Testis (tissue), 3 donors: ENCODE data around the gene MYO1F. TPM values are rescaled to one million over a fixed set of nuclear protein-coding genes. Genes with fewer than 3 reads are reported as not detected.

Experiments used
- DNase-seq: peaks from one replicate; pipeline ENCODE4 v3.0.0-alpha.2; 2019
- H3K27ac ChIP-seq, 2 donors: fragments of 200-600 bp; sonication (generic); one replicate each; pipeline ENCODE4 v1.5.1; 2019
- H3K27me3 ChIP-seq: fragments of 200-600 bp; sonication (generic); one replicate; pipeline ENCODE4 v1.5.1; 2019
- H3K36me3 ChIP-seq: fragments of 200-600 bp; sonication (generic); one replicate; pipeline ENCODE4 v1.5.1; 2017; ENCODE audit warnings: low read depth; ENCODE audit errors: missing control alignments
- H3K4me1 ChIP-seq: fragments of 200-600 bp; sonication (generic); one replicate; pipeline ENCODE4 v1.5.1; 2019
- H3K4me3 ChIP-seq, 2 donors: fragments of 200-600 bp; sonication (generic); one replicate each; pipeline ENCODE4 v1.5.1; 2017 to 2019
- H3K9me3 ChIP-seq: fragments of 200-600 bp; sonication (generic); one replicate; pipeline ENCODE4 v1.5.1; 2017
- CTCF ChIP-seq, 3 experiments: fragments of 450-650 bp in 2 of 3; fragments of 200-600 bp in 1 of 3; sonication (generic) in 1 of 3; IDR thresholded peaks; one replicate each; pipeline ENCODE4 v1.5.1; 2016 to 2019; ENCODE audit warnings: antibody characterized with exemption in 3 of 3, mild to moderate bottlenecking in 2 of 3, moderate library complexity in 1 of 3
- POLR2A ChIP-seq: fragments of 450-650 bp; IDR thresholded peaks from one replicate; pipeline ENCODE4 v1.6.1; 2017; ENCODE audit warnings: antibody characterized with exemption, mild to moderate bottlenecking, moderate library complexity
- WGBS, 2 donors: methylation state at CpG; one replicate each; pipeline ENCODE4 v1.1.5; 2018; 5-methylcytosine and 5-hydroxymethylcytosine counted together
- intact Hi-C: fragments of 100-400 bp; cut with DNase I; formaldehyde crosslinking; loops from one replicate; pipeline ENCODE4 v1.15.1; 2023; ENCODE audit warnings: low total_unique reads
- polyA plus RNA-seq: library from polyadenylated mRNA; stranded (reverse); fragments of 350-450 nt; fragmentation: Illumina TruSeq; extraction: RNeasy Lipid Tissue Mini Kit (QIAGEN cat#74804); gene quantifications from one replicate; pipeline ENCODE4 v1.2.3, GENCODE V29; 2014; ENCODE audit warnings: low read depth, low replicate concordance; ENCODE audit not compliant: insufficient read depth
- total RNA-seq, 2 donors: library from RNA; depleted of rRNA; stranded (reverse); fragments of >200 nt; gene quantifications; one replicate each; pipeline ENCODE4 v1.2.3, GENCODE V29; 2016

Gene MYO1F
- total and polyA plus RNA-seq, 3 donors from 2014 or later, result 4.7 to 6.7 (median 5.9) TPM

GRCh38 chr19:8485561-8486371 lies 91.5 kb downstream of the MYO1F start:
- no peak overlapping the region for H3K4me3 ChIP-seq
- DNase-seq, result no peak
- H3K36me3 ChIP-seq, result no peaks in the 10 kb centered on the region
- intact Hi-C loops, result no loop called here
- no peak for TF ChIP-seq CTCF (IDR thresholded peaks at IDR 0.05)
- TF ChIP-seq POLR2A, result no peak
- no peaks in the 10 kb centered on the region for H3K27me3 ChIP-seq
- 96 to 98% methylated on average over 23 to 62 of the region's 62 CpGs for WGBS, 2 donors
- peaks cover 6% of the 10 kb centered on the region for H3K4me1 ChIP-seq
- H3K27ac ChIP-seq, result no peak overlapping the region
- no peaks in the 10 kb centered on the region for H3K9me3 ChIP-seq

GRCh38 chr19:8484331-8484894 lies 92.8 kb downstream of the MYO1F start:
- Histone ChIP-seq H3K4me3 (no peak overlapping the region), H3K9me3 (no peaks in the 10 kb centered on the region), H3K27ac (no peak overlapping the region), H3K27me3 (no peaks in the 10 kb centered on the region), H3K4me1 (peaks cover 6% of the 10 kb centered on the region), H3K36me3 (no peaks in the 10 kb centered on the region)
- intact Hi-C loops, result no loop called here
- TF ChIP-seq POLR2A, result no peak
- TF ChIP-seq CTCF (IDR thresholded peaks at IDR 0.05), result no peak
- 86% methylated on average over 15 to 18 of the region's 18 CpGs for WGBS, 2 donors
- DNase-seq, result peak; percentile 48

- TF ChIP-seq CTCF (IDR thresholded peaks at IDR 0.05), result no peak
- H3K27me3 ChIP-seq, result no peaks in the 10 kb centered on the region
- no peaks in the 10 kb centered on the region for H3K36me3 ChIP-seq
- no peak overlapping the region for H3K4me3 ChIP-seq
- H3K27ac ChIP-seq, result no peak overlapping the region
- 65 to 78% methylated on average over 8 of the region's 8 CpGs for WGBS, 2 donors
- intact Hi-C loops, result no loop called here
- no peaks in the 10 kb centered on the region for H3K9me3 ChIP-seq
- no peak for DNase-seq
- peaks cover 6% of the 10 kb centered on the region for H3K4me1 ChIP-seq
Measured at GRCh38 chr19:8483165-8483564, 94.1 kb downstream of the MYO1F start.

- no peaks in the 10 kb centered on the region for H3K36me3 ChIP-seq
- TF ChIP-seq POLR2A (no peak), CTCF (IDR thresholded peaks at IDR 0.05) (no peak)
- H3K4me1 ChIP-seq, result peaks cover 6% of the 10 kb centered on the region
Measured at GRCh38 chr19:8482696-8483095, 94.5 kb downstream of the MYO1F start.

More at GRCh38 chr19:8482696-8483095, 94.5 kb downstream of the MYO1F start:
- no peak overlapping the region for H3K4me3 ChIP-seq
- no peaks in the 10 kb centered on the region for H3K9me3 ChIP-seq
- no peak for DNase-seq
- H3K27ac ChIP-seq, result no peak overlapping the region
- intact Hi-C loops, result no loop called here
- H3K27me3 ChIP-seq, result no peaks in the 10 kb centered on the region
- 63 to 86% methylated on average over 10 to 11 of the region's 11 CpGs for WGBS, 2 donors
